HG03460 (cell line): Measurements from ENCODE around the gene OR6C68.
"Not testable (repeated sequence)": the region's sequence is repeated elsewhere in the genome, so short reads cannot be mapped to it uniquely, and the experiment has no call there.

Experiments
- ATAC-seq: cut with Tn5 transposase; IDR thresholded peaks from one replicate; pipeline ENCODE4 v1.9.1; 2021; ENCODE audit not compliant: unreplicated experiment

OR6C68 gene

DNA sequence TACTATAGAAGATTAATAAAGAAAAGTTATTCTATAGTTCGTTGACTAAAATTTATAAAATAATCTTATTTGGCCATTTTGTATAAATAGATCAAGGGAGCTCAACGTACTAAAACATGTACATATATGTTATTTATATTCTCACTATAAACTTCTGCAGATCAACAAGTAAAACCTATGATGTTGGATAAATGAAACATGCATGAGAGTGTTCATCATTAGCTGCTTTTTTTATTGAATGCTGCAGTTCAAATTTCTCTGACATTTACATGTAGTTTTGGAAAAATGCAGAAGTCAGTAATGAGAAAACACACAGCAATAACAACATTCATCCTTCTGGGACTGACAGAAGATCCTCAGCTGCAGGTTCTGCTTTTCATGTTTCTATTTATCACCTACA is at the start of gene OR6C68:
OR6C68 (plus strand) TSS at position 301 of the 400 bp plus-strand sequence; CDS start at position 301, 0 bp downstream.
- no peak for ATAC-seq

DNA sequence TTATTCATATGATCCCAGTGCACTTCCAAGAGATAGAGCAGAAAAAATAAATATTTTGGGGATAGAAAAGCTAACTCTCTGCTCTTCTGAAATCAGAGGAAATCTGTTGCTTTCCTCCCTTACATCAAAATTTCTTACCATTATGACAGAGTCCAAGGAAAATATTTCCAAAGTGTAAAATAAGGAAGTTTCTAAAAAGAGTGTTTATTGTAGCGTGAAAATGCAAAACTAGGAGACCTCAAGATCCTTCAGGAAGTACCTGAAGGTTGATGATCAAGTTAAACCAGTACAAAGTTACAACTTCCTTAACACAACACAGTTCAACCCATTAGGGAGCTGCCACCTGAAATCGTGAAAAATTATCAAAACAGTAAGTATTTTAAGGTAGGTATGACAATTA is 48.4 kb upstream of the OR6C68 start, which contains the start of gene OR6C2:
OR6C2 (plus strand) TSS at position 301 of the 400 bp plus-strand sequence. CDS start 8,138 bp downstream, outside the sequence.
- ATAC-seq = no peak

DNA sequence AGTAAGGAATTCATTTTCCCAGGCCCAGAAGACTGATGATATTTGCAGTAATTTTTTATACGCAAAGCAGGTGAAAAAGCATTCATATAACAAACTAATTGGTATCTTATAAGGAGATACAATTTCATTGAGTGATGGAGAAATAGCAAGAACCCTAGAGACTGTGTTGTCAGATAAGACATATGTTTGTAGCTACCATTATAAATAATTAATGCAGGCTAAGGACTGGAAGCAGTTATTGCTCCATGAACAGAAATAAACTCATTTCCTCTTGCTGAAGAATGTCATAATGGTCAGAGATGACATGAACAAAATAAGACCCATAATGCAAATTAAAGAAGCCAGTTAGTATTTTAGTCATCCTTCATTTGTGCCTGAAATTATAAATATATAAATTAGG is 46.8 kb upstream of the OR6C68 start:
- ATAC-seq = no peak

DNA sequence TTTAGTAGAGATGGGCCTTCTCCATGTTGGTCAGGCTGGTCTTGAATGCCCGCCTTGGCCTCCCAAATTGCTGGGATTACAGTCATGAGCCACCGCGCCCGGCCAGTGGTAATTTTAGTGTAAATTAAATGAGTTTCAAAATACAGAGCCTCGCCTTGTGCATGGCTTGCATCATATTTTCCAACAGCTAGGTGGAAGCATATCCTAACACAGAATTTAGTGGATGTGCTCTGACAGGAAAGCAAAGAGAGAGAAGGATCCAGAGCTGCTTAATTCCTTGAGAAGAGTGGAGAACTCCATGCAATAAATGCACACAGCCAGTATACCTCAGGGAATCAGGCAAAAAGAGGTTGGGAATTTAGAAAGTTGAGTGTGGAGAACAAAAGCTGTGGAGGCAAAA is 45.9 kb upstream of the OR6C68 start:
- ATAC-seq = no peak

DNA sequence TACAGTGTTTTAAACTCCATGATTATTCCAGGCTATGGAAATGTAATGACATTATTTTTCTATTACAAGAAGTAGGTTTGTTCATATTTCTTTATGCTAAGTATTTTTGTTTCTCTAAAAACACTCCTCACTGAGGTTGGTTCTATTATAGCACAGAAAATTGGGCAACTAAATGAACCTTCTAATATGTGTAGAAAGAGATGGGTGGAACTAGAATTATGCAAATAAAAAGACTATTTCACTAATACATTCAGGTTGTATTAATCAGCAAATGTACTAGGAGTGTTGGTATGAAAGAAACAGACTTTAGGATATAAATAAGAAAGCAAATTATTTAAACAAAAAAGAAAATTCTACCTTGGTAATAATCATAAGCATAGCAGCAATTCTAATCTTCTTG is 43.4 kb upstream of the OR6C68 start:
- ATAC-seq = no peak

DNA sequence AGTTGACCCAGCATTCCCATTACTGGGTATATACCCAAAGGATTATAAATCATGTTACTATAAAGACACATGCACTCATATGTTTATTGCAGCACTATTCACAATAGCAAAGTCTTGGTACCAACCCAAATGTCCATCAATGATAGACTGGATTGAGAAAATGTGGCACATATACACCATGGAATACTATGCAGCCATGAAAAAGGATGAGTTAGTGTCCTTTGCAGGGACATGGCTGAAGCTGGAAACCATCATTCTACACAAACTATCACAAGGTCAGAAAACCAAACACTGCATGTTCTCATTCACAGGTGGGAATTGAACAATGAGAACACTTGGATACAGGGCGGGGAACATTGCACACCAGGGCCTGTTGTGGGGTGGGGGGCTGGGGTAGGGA is 27.3 kb upstream of the OR6C68 start:
- ATAC-seq = not testable (repeated sequence)

DNA sequence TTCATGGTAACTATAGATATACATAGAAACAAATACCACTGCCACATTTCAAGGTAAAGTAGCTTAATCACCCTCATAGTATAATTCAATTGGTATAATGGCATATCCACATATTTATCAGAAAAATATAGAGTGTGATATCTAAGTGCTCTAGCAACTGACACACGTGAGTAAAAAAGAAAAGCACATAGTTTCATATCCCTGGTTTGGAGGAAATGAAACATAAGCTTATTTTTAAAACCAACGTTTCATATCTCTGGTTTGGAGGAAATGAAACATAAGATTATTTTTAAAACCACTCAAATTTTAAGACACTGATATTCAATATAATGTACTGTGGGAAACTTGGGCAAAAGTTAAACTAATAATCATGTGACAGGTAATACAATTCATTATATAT is 24.3 kb upstream of the OR6C68 start:
- no peak for ATAC-seq

DNA sequence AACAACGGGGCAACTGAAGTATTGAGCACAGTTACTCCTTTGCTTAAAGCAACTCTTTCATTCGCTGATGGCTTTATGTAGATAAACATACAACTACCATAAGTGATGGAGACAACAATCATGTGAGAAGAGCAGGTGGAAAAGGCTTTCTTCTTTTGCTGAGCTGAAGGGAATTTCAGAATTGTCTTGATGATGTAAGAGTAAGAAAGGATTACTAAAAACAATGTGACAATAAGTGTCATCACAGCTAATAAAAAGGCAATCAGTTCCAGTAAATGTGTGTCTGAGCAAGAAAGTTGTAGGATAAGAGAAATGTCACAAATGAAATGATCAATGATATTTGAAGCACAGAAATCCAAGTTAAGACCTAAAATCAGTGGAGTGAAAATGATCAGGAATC is 22.9 kb upstream of the OR6C68 start:
- ATAC-seq = no peak

DNA sequence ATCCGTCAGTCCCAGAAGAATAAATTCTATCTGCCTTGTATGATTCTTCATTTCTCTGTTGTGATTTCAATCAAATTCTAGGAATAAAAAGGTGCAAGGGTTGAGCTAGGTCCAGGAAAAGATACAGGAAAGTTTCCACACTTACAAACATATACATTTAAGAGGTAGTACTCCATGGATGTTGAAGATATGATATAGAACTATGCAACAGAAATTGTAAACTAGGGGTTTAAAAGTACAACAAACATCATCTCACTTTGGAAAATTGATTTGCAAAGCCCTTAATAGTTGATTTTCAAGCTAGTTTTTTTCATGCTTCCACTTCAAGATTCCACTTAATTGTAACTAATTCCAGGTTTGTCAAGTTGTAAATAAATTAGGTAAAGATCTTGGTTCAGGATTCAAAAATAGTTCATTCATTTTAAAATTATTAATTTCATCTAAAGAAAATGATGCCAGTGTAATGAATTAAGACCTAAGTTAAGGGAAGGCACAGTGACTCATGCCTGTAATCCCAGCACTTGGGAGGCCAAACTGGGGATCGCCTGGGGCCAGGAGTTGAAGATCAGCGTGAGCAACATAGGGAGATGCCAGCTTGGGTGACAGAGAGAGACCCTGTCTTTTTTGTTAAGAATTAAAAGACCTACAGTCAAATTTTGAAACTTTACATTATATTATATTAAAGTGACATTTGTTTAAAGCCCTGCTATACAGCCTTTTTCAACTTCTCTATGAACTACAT is 21.9 kb upstream of the OR6C68 start, which contains the start of gene OR6C70:
OR6C70 (minus strand) TSS at position 51 of the 742 bp plus-strand sequence; CDS start at position 51, 0 bp downstream.
- no peak for ATAC-seq

DNA sequence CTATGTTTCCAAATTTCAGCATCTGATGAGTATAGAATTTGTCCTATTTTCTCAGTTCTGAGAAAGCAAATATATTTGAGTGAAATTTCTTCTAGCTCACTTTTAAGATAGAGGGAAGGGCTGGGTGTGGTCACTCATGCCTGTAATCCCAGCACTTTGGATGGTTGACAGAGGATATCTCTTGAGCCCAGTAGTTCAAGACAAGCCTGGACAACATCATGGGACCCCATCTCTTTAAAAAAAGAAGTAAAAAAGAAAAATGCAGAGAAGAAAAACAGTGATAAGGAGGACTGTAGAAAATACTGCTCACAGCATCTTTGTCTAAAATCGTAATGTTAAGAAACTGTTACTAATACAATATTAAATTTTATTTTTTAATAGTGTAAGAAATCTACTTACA is 19.9 kb upstream of the OR6C68 start:
- ATAC-seq = no peak

DNA sequence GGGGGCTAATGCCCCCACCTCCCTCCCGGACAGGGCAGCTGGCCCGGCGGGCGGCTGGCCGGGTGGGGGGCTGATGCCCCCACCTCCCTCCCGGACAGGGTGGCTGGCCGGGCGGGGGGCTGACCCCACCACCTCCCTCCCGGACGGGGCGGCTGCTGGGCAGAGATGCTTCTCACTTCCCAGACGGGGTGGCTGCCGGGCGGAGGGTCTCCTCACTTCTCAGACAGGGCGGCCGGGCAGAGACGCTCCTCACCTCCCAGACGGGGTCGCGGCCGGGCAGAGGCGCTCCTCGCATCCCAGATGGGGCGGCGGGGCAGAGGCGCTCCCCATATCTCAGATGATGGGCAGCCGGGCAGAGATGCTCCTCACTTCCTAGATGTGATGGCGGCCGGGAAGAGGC is 13.0 kb upstream of the OR6C68 start:
- ATAC-seq = not testable (repeated sequence)

DNA sequence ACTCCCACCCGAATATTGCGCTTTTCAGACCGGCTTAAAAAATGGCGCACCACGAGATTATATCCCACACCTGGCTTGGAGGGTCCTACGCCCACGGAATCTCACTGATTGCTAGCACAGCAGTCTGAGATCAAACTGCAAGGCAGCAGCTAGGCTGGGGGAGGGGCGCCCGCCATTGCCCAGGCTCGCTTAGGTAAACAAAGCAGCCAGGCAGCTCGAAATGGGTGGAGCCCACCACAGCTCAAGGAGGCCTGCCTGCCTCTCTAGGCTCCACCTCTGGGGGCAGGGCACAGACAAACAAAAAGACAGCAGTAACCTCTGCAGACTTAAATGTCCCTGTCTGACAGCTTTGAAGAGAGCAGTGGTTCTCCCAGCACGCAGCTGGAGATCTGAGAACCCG is 7.9 kb upstream of the OR6C68 start:
- ATAC-seq = not testable (repeated sequence)

DNA sequence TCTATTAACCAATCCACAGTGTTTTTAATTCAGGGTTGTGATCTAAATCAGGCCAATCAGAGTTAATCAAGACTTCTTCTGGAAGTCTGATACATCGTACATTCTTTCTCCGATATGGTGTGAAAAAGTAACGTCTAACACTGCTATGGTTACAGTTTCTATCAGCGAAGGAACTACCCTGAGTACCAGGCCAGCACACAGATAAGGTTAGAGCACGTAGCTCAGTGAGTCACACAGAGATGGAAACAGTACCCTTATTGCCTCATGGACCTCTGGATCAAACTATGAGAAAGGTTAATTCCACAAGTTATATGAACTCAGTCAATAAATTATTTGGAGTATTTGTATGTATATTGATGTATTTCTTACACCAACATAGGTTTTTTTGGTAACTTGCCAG is 3.3 kb downstream of the OR6C68 start:
- ATAC-seq = no peak

DNA sequence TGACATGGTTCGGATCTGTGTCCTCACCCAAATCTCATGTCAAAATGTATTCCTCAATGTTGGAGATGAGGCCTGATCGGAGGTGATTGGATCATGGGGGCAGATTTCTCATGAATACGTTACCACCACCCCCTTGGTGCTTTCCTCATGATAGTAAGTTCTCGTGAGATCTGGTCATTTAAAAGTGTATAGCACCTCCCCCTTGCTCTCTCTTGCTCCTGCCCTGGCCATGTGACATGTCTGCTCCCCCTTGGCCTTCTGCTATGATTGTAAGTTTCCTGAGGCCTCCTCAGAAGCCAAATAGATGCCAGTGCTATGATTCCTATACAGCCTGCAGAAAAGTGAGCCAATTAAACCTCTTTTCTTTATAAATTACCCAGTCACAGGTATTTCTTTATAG is 7.1 kb downstream of the OR6C68 start:
- no peak for ATAC-seq

DNA sequence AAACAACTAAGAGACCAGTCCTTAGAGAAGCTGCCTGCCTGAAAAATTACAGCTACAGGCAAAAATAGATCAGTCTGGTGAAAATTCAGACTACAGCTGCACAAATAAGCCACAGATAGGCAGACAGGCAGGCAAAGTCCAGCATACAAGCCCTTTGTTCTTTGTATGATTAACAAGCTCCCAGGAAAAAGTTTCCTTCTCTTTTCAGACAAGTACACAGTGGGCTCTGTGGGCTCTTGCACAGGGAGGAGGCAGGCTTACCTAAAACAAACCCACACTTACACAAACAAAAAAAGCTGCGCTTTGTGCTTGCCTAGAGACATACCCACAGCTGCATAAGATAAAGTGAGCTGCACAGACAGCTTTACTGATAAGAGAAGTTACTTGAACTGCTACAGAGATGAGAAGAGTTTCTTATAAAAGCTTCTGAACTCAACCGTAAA is 7.7 kb downstream of the OR6C68 start:
- no peak for ATAC-seq

DNA sequence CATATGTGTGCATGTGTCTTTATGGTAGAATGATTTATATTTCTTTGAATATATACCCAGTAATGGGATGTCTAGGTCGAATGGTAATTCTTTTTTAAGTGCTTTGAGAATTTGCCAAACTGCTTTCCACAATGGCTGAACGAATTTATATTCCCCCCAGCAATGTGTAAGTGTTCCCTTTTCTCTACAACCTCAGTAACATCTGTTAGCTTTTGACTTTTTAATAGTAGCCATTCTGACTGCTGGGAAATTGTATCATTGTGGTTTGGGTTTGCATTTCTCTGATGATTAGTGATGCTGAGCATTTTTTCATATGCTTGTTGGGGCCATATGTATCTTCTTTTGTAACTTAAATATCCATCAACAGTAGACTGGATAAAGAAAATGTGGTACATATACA is 9.4 kb downstream of the OR6C68 start:
- ATAC-seq = no peak

DNA sequence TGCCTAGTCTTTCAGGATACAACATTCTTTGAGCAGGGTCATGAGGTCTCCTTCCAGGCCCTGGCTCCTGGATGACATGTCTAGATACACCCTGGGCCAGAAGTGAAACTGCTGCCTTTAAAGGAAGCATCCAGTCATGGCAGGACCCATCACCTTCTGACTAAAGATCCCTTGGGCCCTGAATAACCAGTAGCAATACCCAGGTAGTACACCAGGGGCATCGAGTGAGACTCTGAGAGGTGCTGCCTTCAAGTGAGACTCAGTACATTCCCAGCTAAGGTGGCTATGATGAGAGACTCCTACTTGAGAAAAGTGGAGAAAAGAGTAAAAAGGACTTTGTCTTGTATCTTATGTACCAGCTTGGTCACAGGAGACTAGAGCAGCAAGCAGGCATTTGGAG is 23.5 kb downstream of the OR6C68 start:
- ATAC-seq = no peak

DNA sequence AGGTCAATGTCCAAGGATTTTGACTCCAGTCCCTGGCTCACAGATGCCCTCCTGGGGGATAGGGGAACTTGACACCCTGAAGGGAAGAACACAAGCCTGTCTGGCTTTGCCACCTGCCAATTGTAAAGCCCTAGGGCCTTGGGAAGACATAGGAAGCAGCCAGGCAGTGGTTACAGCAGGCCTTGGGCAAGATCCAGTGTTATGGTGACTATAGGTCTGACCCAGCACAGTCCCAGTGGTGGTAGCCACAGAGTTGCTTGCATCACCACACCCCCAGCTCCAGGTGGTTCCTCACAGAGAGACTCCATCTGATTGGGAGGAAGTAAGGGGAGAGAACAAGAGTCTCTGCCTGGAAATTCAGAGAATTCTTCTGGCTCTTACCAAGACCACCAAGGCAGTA is 24.2 kb downstream of the OR6C68 start:
- ATAC-seq = no peak
